ENCODE data around the gene ARID5B.

- TF ChIP-seq POLR2A (IDR thresholded peaks at IDR 0.05) (no peak), CTCF (IDR thresholded peaks at IDR 0.05) (no peak), POLR2AphosphoS5 (IDR thresholded peaks at IDR 0.05) (peak in 1 of 3 donors; percentile 6)
These were observed 168.1 kb downstream of the ARID5B start for GRCh38 chr10:62069452-62070178.

All from transverse colon (tissue), 4 donors.